Stimulated activated CD8-positive, alpha-beta memory T cell treated with anti-CD3 and anti-CD28 coated beads, Interleukin-4, amount 100 ng/mL, for 1 hour (primary cell): ENCODE measurements around the gene SPPL2B.

Experiments used
- DNase-seq, 2 donors: peaks; one replicate each; pipeline ENCODE4 v3.0.0-alpha.2; 2020; ENCODE audit warnings: low read depth in 2 of 2, low spot score in 1 of 2

The SPPL2B gene

DNA sequence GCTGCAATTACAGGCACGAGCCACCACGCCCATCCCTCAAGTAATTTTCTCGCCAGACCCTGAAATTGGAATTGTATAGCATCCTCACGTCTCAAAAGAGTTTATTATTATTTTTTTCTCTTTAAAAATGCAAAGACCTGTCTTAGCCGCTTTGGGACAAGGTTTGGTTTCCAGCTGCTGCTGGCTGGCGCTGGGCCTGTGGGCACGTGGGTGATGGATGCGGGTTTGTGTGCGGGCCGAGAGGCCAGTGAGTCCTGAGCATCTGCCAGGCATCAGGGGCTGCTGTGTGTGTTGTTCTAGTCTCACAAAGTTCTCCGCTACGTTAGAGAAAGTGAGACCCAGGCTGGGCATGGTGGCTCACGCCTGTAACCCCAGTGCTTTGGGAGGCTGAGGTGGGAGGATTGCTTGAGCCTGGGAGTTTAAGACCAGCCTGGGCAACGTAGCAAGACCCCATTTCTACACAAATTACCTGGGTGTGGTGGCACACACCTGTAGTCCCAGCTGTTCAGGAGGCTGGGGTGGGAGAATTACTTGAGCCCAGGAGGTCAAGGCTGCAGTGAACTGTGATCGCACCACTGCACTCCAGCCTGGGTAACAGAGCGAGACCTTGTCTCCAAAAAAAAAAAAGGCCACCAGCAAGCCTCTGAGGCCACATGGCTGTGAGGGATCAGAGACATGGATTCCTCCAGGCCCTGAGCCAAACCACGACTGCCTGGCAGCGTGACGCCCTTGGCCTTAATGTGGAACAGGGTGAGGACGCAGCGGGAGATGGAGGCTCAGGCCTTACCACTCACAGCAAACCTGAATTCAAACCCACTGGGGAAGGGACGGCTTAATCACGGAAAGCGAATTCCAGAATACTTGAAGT is 26.9 kb downstream of the SPPL2B start:
- no peak for DNase-seq

GRCh38 chr19:2356036-2356646 is 27.7 kb downstream of the SPPL2B start:
- DNase-seq, result no peak

GRCh38 chr19:2357279-2358206 is 29.1 kb downstream of the SPPL2B start:
- no peak for DNase-seq

DNA sequence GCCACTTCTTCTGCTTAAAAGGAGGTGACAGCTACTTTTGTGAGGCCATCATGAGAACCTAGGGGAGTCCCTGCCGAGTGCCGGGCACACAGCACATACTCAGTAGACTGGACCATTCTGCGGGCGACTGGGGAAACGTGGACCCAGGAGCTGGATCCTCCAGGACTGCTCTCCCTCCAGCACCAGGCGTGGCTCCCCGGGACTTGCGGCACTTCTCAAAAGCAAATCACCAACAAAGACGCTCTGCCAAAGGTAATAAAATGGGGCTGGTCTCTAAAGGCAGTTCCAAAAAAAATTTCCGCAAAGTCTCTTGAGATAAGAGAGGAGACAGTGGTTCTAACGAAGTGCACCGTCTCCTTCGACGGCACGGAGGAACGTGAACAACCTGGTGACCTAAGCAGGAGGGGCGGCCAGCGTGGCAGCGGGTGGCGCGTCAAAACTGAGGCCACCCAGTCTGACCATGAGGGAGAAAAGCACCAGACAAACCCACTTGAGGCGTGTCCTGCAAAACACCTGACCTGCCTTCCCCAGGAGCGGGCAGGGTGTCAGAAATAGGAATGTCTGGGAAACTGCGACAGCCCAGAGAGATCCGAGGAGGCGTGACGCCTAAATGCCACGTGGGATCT is 30.2 kb downstream of the SPPL2B start:
- DNase-seq, result no peak

GRCh38 chr19:2359992-2360685 is 31.7 kb downstream of the SPPL2B start, which contains the start of gene TMPRSS9:
Gene TMPRSS9, plus strand, starts transcription at chr19:2360265. Its CDS starts 29,521 bp downstream, at chr19:2389786.
- DNase-seq, result no peak

DNA sequence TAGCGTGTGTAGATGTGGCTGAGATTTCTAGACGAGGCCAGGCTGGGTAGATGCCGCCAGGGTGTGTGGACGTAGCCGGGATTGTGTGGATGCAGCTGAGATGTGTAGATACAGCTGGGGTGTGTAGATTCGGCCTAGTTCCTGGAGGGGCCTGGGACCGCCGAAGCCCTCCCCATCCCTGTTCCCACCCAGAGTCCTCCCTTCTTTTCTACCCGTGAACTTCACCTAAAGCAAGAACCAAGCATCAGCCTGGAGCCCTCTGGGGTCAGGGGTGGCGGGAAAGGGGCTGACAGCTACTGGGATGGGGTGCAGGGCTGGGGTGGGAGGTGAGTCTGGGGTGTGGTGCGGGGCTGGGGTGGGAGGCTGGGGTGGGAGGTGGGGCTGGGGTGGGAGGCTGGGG is 32.3 kb downstream of the SPPL2B start:
- DNase-seq, result no peak

DNA sequence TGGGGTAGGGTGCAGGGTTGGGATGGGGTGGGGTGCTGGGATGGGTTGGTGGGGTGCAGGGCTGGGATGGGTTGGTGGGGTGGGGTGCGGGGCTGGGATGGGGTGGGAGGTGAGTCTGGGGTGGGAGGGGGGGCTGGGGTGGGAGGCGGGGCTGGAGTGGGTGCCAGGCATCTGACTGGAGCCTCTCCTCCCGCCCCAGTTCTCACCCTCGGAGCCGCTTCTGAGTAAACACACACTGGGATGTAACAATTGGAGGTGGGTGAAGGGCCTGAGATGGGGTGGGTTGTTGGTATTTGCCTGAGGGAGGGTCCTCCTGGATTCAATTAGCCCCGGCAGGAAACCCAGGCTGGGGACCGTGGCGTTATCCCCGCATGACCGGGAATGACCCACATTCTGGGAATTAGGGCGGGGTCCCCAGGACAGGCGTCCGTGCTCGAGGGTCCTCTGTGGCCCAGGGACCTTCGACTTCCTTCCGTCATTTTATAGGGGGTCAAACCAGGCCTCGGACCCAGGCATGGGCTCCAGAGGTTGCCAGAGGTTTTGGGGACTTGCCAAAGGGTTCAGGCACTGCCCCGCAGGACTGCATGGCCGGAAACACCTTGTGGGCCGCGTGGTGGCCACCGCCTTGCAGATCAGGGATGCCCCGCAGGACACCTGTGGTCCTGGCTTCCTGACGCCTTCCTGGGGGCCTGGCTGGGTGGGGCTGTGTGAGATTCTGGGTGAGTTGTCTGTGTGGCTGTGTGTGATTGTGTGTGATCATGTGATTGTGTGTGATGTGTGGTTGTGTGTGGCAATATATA is 33.0 kb downstream of the SPPL2B start:
- DNase-seq, result no peak

DNA sequence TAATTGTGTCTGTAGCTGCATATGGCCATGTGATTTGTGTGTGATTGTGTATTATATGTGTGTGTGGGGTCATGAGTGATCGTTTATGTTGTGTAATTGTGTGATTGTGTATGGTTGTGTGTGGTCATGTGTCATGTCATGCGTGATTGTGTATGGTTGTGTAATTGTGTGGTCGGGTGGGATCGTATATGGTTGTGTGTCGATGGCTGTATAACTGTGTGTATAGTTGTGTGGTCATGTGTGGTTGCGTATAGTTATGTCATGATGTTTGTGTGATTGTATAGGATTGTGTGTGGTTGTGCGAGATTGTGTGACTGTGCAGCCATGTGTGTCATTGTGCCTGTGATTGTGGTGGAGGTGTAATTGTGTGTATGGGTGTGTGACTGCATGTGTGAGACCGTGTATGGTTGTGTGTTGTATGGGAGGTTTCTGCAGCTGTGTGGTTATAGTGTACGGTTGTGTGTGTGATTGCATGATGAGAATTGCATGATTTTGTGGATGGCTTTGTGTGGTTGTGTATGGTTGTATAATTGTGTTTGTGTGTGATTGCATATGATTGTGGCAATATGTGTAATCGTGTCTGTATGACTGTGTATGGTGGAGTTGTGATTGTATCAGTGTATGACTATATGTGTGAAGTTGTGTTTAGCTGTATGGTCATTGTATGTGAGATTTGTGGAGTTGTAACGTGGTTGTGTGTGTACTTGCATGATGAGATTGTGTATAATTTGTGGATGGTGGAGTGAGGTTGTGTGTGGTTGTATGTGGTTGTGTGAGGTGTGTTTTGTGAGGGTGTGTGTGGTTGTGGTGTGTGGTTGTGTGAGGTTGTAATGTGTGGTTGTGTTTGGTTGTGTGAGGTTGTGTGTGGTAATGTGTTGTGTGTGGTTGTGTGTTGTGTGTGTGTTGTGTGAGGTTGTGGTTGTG is 33.8 kb downstream of the SPPL2B start:
- DNase-seq, result no peak

GRCh38 chr19:2362970-2363300 is 34.5 kb downstream of the SPPL2B start:
- DNase-seq, result no peak

- no peak for DNase-seq
These were observed 34.9 kb downstream of the SPPL2B start for GRCh38 chr19:2363419-2363818.

GRCh38 chr19:2365201-2365970 is 36.9 kb downstream of the SPPL2B start:
- no peak for DNase-seq

DNA sequence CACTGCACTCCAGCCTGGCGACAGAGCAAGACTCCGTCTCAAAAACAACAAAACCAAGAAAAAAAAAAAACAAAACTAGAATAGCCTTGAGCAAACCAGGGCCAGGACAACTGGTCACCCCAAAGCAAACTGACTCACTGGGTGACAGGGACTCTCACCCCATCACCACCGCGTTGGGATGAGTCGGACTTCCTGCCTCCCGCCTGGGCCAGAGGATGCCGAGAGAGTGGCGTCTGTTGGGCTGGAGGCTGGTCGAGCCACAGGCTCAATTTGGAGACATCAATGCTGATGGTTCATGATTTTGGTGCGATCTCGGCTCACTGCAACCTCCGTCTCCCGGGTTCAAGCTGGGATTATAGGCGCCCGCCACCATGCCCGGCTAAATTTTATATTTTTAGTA is 43.2 kb downstream of the SPPL2B start:
- DNase-seq, result no peak

DNA sequence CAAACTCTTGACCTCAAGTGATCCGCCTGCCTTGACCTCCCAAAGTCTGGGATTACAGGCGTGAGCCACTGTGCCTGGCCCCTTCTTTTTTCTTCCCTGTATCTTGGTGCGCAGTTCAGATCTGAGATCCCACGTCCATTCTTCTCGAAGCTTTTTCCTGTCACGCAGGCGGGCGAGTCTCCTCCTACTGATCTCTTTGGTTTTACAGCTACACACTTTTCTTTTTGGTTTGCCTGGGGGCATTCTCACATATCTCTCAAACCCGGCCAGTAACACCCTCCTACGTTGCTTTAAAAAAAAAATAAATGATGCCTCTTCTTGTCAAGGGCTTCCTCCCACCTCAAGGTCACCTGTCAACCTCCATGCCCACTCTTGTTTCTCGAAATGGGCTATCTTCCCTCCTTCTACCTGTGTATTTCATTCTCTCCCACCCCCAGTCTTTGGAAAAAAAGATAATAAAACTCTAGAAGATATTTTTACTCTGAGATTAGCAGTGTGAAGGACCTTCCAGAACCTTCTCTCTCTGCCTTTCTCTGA is 43.7 kb downstream of the SPPL2B start:
- no peak for DNase-seq

GRCh38 chr19:2374808-2375207 is 46.3 kb downstream of the SPPL2B start:
- DNase-seq, result no peak

DNA sequence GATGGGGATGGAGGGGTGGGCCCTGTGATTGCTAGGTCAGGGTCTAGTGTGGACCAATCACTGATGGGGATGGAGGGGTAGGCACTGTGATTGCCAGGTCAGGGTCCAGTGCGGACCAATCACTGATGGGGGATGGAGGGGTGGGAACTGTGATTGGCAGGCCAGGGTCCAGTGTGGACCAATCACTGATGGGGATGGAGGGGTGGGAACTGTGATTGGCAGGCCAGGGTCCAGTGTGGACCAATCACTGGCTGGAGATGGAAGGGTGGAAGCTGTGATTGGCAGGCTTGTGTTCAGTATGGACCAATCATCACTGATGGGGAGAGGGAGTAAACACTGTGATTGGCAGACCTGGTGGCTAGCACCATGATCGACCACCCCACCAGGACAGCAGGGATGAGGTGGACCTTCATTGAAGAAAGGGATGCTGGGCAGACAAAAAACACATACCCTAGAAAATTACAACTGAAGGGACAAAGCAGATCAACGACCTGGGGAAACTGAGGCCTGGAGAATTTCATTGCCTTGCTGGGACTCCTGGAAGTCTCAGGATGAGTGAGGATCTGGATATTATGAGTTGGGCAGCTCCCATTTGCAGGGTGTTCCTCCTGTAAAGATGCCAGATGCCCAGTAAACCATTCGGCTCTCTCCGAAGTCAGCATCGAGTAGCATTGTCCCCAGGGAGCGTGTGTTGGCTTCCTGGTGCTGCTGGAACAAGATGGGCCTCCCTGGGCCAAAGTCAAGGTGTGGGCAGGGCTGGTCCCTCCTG is 47.1 kb downstream of the SPPL2B start:
- DNase-seq, result no peak

DNA sequence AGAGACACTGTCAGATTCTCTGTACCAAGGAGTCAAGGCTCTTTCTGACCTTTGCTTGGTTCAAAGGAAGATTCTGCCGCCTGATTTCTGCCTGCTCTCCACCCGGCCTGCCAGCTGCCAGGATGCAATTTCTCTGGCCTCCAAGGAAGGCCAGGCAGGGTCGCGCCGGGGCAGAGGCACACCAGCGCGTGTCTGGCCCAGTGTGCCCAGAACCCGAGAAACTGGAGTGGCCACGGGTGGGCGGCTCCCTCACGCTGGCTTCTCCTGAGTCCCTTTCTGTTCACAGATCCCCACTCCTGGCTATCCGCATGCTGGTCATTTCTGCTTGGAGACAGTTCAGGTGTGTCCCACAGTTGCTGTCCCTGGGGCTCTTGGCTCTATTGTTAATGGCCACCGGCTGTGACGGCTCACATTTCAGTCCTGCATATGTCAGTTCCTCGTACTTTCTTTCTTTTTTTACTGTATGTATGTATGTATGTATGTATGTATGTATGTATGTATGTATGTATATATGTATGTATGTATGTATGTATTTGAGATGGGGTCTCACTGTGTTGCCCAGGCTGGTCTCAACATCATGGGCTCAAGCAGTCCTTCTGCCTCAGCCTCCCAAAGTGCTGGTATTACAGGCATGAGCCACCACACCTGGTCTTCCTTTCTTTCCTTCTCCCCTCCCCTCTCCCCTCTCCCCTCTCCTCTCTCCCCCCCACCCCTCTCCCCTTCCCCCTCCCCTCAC is 48.5 kb downstream of the SPPL2B start:
- no peak for DNase-seq
